CD4-positive, CD25-positive, alpha-beta regulatory T cell (primary cell): ENCODE measurements around the gene SST. TPM values are rescaled to one million over a fixed set of nuclear protein-coding genes. Genes with fewer than 3 reads are reported as not detected.
A peak's percentile ranks its signal among the peaks of the same experiment; 100 is the strongest.

Experiments
- ATAC-seq, 2 donors: fragments of 150-1000 bp; cut with Tn5 transposase; one replicate each; pipeline ENCODE4 v1.10.0; 2021; ENCODE audit warnings: low read depth in 2 of 2, moderate number of reproducible peaks in 2 of 2, moderate library complexity in 1 of 2
- DNase-seq, 3 donors: peaks; one replicate each; pipeline versions ENCODE4 v3.0.0 to v3.0.0-alpha.2; 2012 to 2022; ENCODE audit warnings: mixed read lengths in 1 of 3
- H3K27ac ChIP-seq: one replicate; pipeline ENCODE4 v1.7.0; 2013; ENCODE audit warnings: mild to moderate bottlenecking, low read length; ENCODE audit not compliant: insufficient read depth, poor library complexity, severe bottlenecking
- H3K27me3 ChIP-seq: one replicate; pipeline ENCODE4 v1.7.0; 2013; ENCODE audit warnings: low read length; ENCODE audit not compliant: control insufficient read depth, insufficient read depth
- H3K36me3 ChIP-seq: one replicate; pipeline ENCODE4 v1.7.0; 2013; ENCODE audit warnings: mild to moderate bottlenecking, low read length, moderate library complexity; ENCODE audit not compliant: control insufficient read depth, insufficient read depth
- H3K4me1 ChIP-seq: 2 replicates; pipeline ENCODE4 v1.7.0; 2013; ENCODE audit warnings: mild to moderate bottlenecking, low read length; ENCODE audit not compliant: insufficient read depth, control insufficient read depth, poor library complexity, severe bottlenecking
- H3K4me3 ChIP-seq: one replicate; pipeline ENCODE4 v1.7.0; 2013; ENCODE audit warnings: low read depth, mild to moderate bottlenecking, low read length, moderate library complexity
- H3K9me3 ChIP-seq, 2 experiments: 1 replicate in 1 of 2; 2 replicates in 1 of 2; pipeline ENCODE4 v1.7.0; 2013; ENCODE audit warnings: low read length in 2 of 2, mild to moderate bottlenecking in 1 of 2, moderate library complexity in 1 of 2; ENCODE audit not compliant: control insufficient read depth in 2 of 2
- H3K27ac Mint-ChIP-seq, 3 donors: one replicate each; pipeline ENCODE4 v1.8.0; 2020 to 2022; ENCODE audit warnings: mild to moderate bottlenecking in 3 of 3, mixed read lengths in 3 of 3, moderate library complexity in 2 of 3
- H3K27me3 Mint-ChIP-seq: one replicate; pipeline ENCODE4 v1.8.0; 2022; ENCODE audit warnings: mild to moderate bottlenecking, mixed read lengths
- H3K36me3 Mint-ChIP-seq: one replicate; pipeline ENCODE4 v1.8.0; 2020; ENCODE audit warnings: mixed read lengths
- H3K4me1 Mint-ChIP-seq, 4 donors: one replicate each; pipeline ENCODE4 v1.8.0; 2020 to 2022; ENCODE audit warnings: mixed read lengths in 4 of 4, mild to moderate bottlenecking in 1 of 4
- H3K4me3 Mint-ChIP-seq, 4 donors: one replicate each; pipeline ENCODE4 v1.8.0; 2020 to 2022; ENCODE audit warnings: mild to moderate bottlenecking in 4 of 4, mixed read lengths in 4 of 4, moderate library complexity in 3 of 4
- H3K9me3 Mint-ChIP-seq, 7 donors: one replicate each; pipeline ENCODE4 v1.8.0; 2020 to 2022; ENCODE audit warnings: mixed read lengths in 7 of 7, mild to moderate bottlenecking in 3 of 7, moderate library complexity in 2 of 7
- polyA plus RNA-seq, 4 donors: library from polyadenylated mRNA; unstranded; fragments of 300-500 nt; fragmentation: Illumina TruSeq; gene quantifications; one replicate each; pipeline ENCODE4 v1.2.3, GENCODE V29; 2021
- total RNA-seq: library from RNA; stranded (reverse); gene quantifications from one replicate; pipeline ENCODE4 v1.2.3, GENCODE V29; 2022

SST gene
- total RNA-seq (not detected), polyA plus RNA-seq (not detected)

GRCh38 chr3:187669675-187670504, at the start of gene SST:
Gene SST, minus strand, starts transcription at chr3:187670394. Its CDS starts 103 bp downstream, at chr3:187670291.
- peaks cover 41% of the 10 kb centered on the region for H3K27me3 ChIP-seq

DNA sequence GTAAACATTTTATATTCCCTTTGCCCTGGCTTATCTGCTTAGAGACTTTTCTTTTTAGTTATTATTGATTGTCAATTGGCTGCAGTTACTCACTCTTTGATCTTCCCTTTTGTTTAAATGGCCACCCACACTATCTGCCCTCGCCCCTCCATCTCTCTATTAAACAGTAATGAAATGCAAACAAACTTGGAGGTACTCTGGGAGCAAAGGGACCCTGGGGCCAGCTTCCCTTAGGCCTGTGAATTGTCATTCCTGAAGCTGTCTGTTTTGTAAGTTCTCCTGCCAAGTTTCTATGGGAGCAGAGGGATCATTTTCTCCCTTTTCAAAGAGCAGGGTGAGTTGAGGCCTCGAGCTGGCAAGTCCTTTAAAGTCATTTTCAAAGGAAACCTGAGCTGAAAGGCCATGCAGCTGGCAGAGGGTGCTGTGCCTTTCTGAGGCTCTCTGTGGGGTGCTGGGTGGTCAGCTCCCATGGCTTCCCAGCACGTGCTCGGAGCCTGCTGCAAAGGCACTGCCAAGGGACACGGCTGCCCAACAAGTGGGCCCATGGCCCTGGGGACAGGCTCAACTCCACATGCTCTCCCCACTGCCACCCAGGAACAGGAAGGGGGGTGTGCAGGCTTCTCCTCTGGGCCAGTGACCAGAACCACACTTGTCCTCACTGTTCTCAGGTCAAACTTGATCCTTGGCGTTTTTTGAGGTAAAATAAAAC, 49.6 kb upstream of the SST start:
- DNase-seq (no peak), ATAC-seq (no peak)
- Histone ChIP-seq H3K27ac (no peak overlapping the region), H3K4me3 (no peak overlapping the region), H3K27me3 (no peaks in the 10 kb centered on the region), H3K36me3 (peaks cover 30% of the 10 kb centered on the region), H3K9me3 (no peaks in the 10 kb centered on the region), H3K4me1 (no peaks in the 10 kb centered on the region)
- Mint-ChIP-seq H3K4me1 (no peaks in the 10 kb centered on the region), H3K27ac (no peak overlapping the region), H3K36me3 (peaks cover 36% of the 10 kb centered on the region), H3K27me3 (no peaks in the 10 kb centered on the region), H3K4me3 (no peak overlapping the region), H3K9me3 (no peaks in the 10 kb centered on the region)

More at GRCh38 chr3:187669675-187670504, at the start of gene SST:
- Histone ChIP-seq H3K9me3 (no peaks in the 10 kb centered on the region), H3K4me3 (no peak within 1 kb of the TSS), H3K4me1 (no peaks in the 10 kb centered on the region), H3K36me3 (no peaks in the 10 kb centered on the region), H3K27ac (no peak within 1 kb of the TSS)
- H3K27me3 Mint-ChIP-seq: peaks cover 47% of the 10 kb centered on the region
- no peak for ATAC-seq
- no peaks in the 10 kb centered on the region for H3K9me3 Mint-ChIP-seq
- H3K36me3 Mint-ChIP-seq: no peaks in the 10 kb centered on the region
- DNase-seq: peak in 1 of 3 donors; percentile 13
- H3K4me3 Mint-ChIP-seq: no peak within 1 kb of the TSS
- no peak within 1 kb of the TSS for H3K27ac Mint-ChIP-seq
- no peaks in the 10 kb centered on the region for H3K4me1 Mint-ChIP-seq

GRCh38 chr3:187718802-187719201, 48.6 kb upstream of the SST start:
- Mint-ChIP-seq H3K4me1 (peaks cover 2 to 8% (median 6%) of the 10 kb centered on the region in 4 donors), H3K9me3 (no peaks in the 10 kb centered on the region), H3K36me3 (peaks cover 28% of the 10 kb centered on the region), H3K27ac (no peak overlapping the region), H3K27me3 (peaks cover 4% of the 10 kb centered on the region), H3K4me3 (no peak overlapping the region)
- Histone ChIP-seq H3K9me3 (no peaks in the 10 kb centered on the region), H3K4me1 (no peaks in the 10 kb centered on the region), H3K4me3 (no peak overlapping the region), H3K36me3 (peaks cover 22% of the 10 kb centered on the region), H3K27ac (no peak overlapping the region), H3K27me3 (no peaks in the 10 kb centered on the region)
- no peak for DNase-seq
- ATAC-seq: no peak

DNA sequence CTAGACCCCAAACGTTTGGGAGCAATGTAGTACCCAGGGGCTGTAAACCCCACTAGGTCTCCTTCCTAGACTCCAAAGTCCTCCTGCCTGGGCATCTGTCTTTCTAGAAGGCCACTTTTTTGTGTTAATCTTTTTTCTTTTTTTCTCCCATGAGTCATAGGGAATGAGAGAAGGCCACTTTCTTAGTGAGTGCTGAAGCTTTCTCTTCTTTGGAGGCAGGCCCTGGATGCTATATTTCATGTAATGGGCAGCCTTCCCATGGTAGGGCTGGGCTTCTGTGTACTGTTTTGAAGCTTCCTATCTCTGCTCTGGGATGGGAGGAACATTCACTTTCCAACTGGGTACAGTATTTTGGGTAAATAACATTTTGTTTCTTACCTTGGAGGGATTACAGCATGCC, 47.4 kb upstream of the SST start:
- peaks cover 11% of the 10 kb centered on the region for H3K36me3 ChIP-seq
- DNase-seq: no peak
- no peak overlapping the region for H3K27ac ChIP-seq
- Mint-ChIP-seq H3K36me3 (peaks cover 19% of the 10 kb centered on the region), H3K4me1 (peaks cover 2 to 11% (median 6%) of the 10 kb centered on the region in 4 donors), H3K4me3 (no peak overlapping the region), H3K27ac (no peak overlapping the region), H3K27me3 (peaks cover 4% of the 10 kb centered on the region), H3K9me3 (no peaks in the 10 kb centered on the region)
- no peaks in the 10 kb centered on the region for H3K9me3 ChIP-seq
- H3K4me3 ChIP-seq: no peak overlapping the region
- ATAC-seq: no peak
- no peaks in the 10 kb centered on the region for H3K27me3 ChIP-seq
- no peaks in the 10 kb centered on the region for H3K4me1 ChIP-seq

DNA sequence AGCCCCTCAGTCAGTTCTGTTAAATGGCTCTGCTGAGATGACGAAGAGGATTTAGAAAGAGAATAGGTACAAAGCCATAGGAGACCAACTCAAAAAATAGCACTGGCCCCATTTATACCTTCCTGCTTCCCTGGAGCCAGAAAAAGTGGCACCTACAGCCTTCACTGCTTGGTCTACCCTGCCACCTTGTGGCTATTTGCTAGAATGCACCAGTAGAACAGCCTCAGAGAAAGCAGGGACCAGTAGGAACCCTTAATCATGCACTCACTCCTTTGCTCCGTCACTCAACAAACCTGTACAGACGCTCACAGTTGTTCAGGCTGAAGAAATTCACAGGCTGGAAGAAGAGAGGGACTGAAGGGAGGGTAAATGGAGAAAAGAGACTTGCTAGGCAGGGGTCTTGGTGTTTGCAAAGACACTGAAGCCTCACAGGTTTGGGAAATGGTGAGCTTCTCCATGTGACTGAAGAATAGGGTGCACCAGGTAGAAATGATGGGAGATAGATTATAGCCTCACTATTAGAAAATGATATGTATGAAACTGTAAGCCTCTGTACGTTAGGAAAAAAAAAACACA, 44.3 kb upstream of the SST start:
- Histone ChIP-seq H3K9me3 (no peaks in the 10 kb centered on the region), H3K36me3 (no peaks in the 10 kb centered on the region), H3K4me1 (no peaks in the 10 kb centered on the region), H3K4me3 (no peak overlapping the region), H3K27ac (no peak overlapping the region), H3K27me3 (no peaks in the 10 kb centered on the region)
- Mint-ChIP-seq H3K9me3 (no peaks in the 10 kb centered on the region), H3K27ac (peak overlapping the region in 1 of 3 donors; percentile 61), H3K27me3 (peaks cover 4% of the 10 kb centered on the region), H3K4me1 (peaks cover 2 to 11% (median 6%) of the 10 kb centered on the region in 4 donors), H3K36me3 (no peaks in the 10 kb centered on the region), H3K4me3 (no peak overlapping the region)
- peak; percentile 82 to 86 for ATAC-seq
- DNase-seq: peak; percentile 53 to 82 (median 70)

- H3K4me1 ChIP-seq: no peaks in the 10 kb centered on the region
Measured at GRCh38 chr3:187713504-187713903, 43.3 kb upstream of the SST start.

DNA sequence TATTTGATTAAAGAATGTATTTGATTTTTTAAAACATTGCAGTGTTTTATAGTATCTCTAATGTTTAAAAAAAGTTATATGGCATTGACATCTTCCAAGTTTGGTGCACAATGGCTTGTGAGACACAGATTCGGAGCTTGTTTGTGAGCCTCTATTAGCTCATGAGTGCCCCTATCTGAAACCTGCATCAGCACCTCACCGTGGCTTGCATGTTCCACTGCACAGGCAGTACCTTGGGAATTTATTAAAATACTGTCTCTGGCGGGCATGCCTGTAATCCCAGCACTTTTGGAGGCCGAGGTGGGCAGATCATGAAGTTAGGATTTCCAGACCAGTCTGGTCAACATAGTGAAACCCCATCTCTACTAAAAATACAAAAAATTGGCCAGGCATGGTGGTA, 39.0 kb upstream of the SST start:
- Mint-ChIP-seq H3K27me3 (peaks cover 6% of the 10 kb centered on the region), H3K4me3 (no peak overlapping the region), H3K9me3 (no peaks in the 10 kb centered on the region), H3K27ac (no peak overlapping the region), H3K36me3 (no peaks in the 10 kb centered on the region), H3K4me1 (peaks cover 0 to 7% (median 3%) of the 10 kb centered on the region in 4 donors)
- DNase-seq: no peak
- Histone ChIP-seq H3K9me3 (no peaks in the 10 kb centered on the region), H3K27ac (no peak overlapping the region), H3K4me1 (no peaks in the 10 kb centered on the region), H3K27me3 (no peaks in the 10 kb centered on the region), H3K4me3 (no peak overlapping the region), H3K36me3 (no peaks in the 10 kb centered on the region)
- ATAC-seq: no peak

More at GRCh38 chr3:187713504-187713903, 43.3 kb upstream of the SST start:
- H3K4me1 Mint-ChIP-seq: peaks cover 2 to 11% (median 6%) of the 10 kb centered on the region in 4 donors
- peak overlapping the region in 1 of 3 donors; percentile 31 for H3K27ac Mint-ChIP-seq
- peaks cover 4% of the 10 kb centered on the region for H3K27me3 Mint-ChIP-seq
- no peaks in the 10 kb centered on the region for H3K9me3 Mint-ChIP-seq
- Histone ChIP-seq H3K4me3 (no peak overlapping the region), H3K27ac (no peak overlapping the region), H3K9me3 (no peaks in the 10 kb centered on the region), H3K36me3 (no peaks in the 10 kb centered on the region), H3K27me3 (no peaks in the 10 kb centered on the region)
- ATAC-seq (peak; percentile 27 to 67), DNase-seq (peak in 2 of 3 donors; percentile 40 to 72)
- H3K4me3 Mint-ChIP-seq: no peak overlapping the region
- no peaks in the 10 kb centered on the region for H3K36me3 Mint-ChIP-seq
